IMR-90 (cell line): ENCODE measurements around the gene SYDE2. TPM values are rescaled to one million over a fixed set of nuclear protein-coding genes. Genes with fewer than 3 reads are reported as not detected.
A peak's percentile ranks its signal among the peaks of the same experiment; 100 is the strongest.

ENCODE experiments used
- ATAC-seq: fragments of 200-7000 bp; cut with Tn5 transposase; 2 replicates; pipeline ENCODE4 v1.9.1; 2020; ENCODE audit warnings: low read depth, mild to moderate bottlenecking, moderate library complexity
- BruUV-seq: library from RNA; stranded (reverse); fragments of 400-500 nt; replicated peaks from 2 replicates; lab custom pipeline; 2021; lab: Mats Ljungman, UMichigan
- CTCF ChIA-PET: fragments of 300-600 bp; formaldehyde crosslinking; extraction: SDS; loops from one replicate; lab custom pipeline; 2021; ENCODE audit warnings: antibody characterized with exemption; lab: Yijun Ruan, JAX
- POLR2A ChIA-PET: fragments of 300-600 bp; sonication (Branson Sonifier 250); formaldehyde crosslinking; loops from one replicate; lab custom pipeline; 2022; ENCODE audit warnings: antibody characterized with exemption; ENCODE audit not compliant: unreplicated experiment; lab: Charles Lee
- DNase-seq: peaks from one replicate; pipeline ENCODE4 v3.0.0; 2013
- H2AFZ ChIP-seq: replicated peaks from 2 replicates; pipeline ENCODE3; 2013; ENCODE audit warnings: low read length, mild to moderate bottlenecking; ENCODE audit not compliant: poor library complexity
- H2AK5ac ChIP-seq: 2 replicates; pipeline ENCODE4 v1.6.1; 2013; ENCODE audit warnings: low read depth, low read length, inconsistent platforms
- H2AK9ac ChIP-seq: replicated peaks from 2 replicates; pipeline ENCODE3; 2013; ENCODE audit warnings: mild to moderate bottlenecking, low read depth, low read length, moderate library complexity; ENCODE audit not compliant: poor library complexity
- H2BK120ac ChIP-seq: 2 replicates; pipeline ENCODE4 v1.6.1; 2013; ENCODE audit warnings: low read depth, low read length, inconsistent platforms
- H2BK15ac ChIP-seq: 3 replicates; pipeline ENCODE4 v1.6.1; 2013; ENCODE audit warnings: low read depth, low read length, inconsistent platforms
- H2BK20ac ChIP-seq: 2 replicates; pipeline ENCODE4 v1.6.1; 2013; ENCODE audit warnings: low read depth, mild to moderate bottlenecking, inconsistent platforms, low read length, moderate library complexity
- H2BK5ac ChIP-seq: 2 replicates; pipeline ENCODE4 v1.6.1; 2013; ENCODE audit warnings: mild to moderate bottlenecking, low read depth, low read length, inconsistent platforms; ENCODE audit not compliant: poor library complexity, severe bottlenecking
- H3K14ac ChIP-seq: replicated peaks from 2 replicates; pipeline ENCODE4 v1.6.1; 2013; ENCODE audit warnings: low read depth, low read length, inconsistent platforms
- H3K18ac ChIP-seq: 2 replicates; pipeline ENCODE4 v1.6.1; 2013; ENCODE audit warnings: low read depth, low read length, control low read depth
- H3K23ac ChIP-seq: 2 replicates; pipeline ENCODE4 v1.6.1; 2013; ENCODE audit warnings: low read depth, low read length, inconsistent platforms
- H3K27ac ChIP-seq: 2 replicates; pipeline ENCODE4 v1.5.1; 2013; ENCODE audit warnings: mild to moderate bottlenecking, control low read depth, low read length; ENCODE audit not compliant: insufficient read depth
- H3K27me3 ChIP-seq: 2 replicates; pipeline ENCODE4 v1.6.1; 2013; ENCODE audit warnings: low read length; ENCODE audit not compliant: control insufficient read depth, insufficient read depth
- H3K36me3 ChIP-seq: 2 replicates; pipeline ENCODE4 v1.6.1; 2013; ENCODE audit warnings: low read length, mixed read lengths; ENCODE audit not compliant: control insufficient read depth, insufficient read depth
- H3K4ac ChIP-seq: 2 replicates; pipeline ENCODE4 v1.6.1; 2013; ENCODE audit warnings: low read depth, low read length, inconsistent platforms
- H3K4me1 ChIP-seq: 2 replicates; pipeline ENCODE4 v1.6.1; 2013; ENCODE audit warnings: low read length, mixed read lengths; ENCODE audit not compliant: control insufficient read depth, insufficient read depth
- H3K4me2 ChIP-seq: 2 replicates; pipeline ENCODE4 v1.6.1; 2013; ENCODE audit warnings: low read depth, mild to moderate bottlenecking, control low read depth, low read length, moderate library complexity
- H3K4me3 ChIP-seq: 2 replicates; pipeline ENCODE4 v1.5.1; 2013; ENCODE audit warnings: low read depth, mild to moderate bottlenecking, control low read depth, low read length, moderate library complexity; ENCODE audit not compliant: insufficient read depth
- H3K56ac ChIP-seq: 2 replicates; pipeline ENCODE4 v1.6.1; 2013; ENCODE audit warnings: low read length, inconsistent platforms; ENCODE audit not compliant: insufficient read depth; ENCODE audit errors: extremely low read depth
- H3K79me1 ChIP-seq, 2 experiments: 2 replicates each; pipeline ENCODE4 v1.6.1; 2013; ENCODE audit warnings: low read length in 2 of 2, inconsistent platforms in 1 of 2, low read depth in 1 of 2
- H3K9ac ChIP-seq: 2 replicates; pipeline ENCODE4 v1.6.1; 2013; ENCODE audit warnings: low read depth, low read length, control low read depth
- H3K9me1 ChIP-seq: 2 replicates; pipeline ENCODE4 v1.6.1; 2013; ENCODE audit warnings: low read length, inconsistent platforms; ENCODE audit not compliant: insufficient read depth
- H3K9me3 ChIP-seq: 2 replicates; pipeline ENCODE4 v1.6.1; 2013; ENCODE audit warnings: low read length; ENCODE audit not compliant: control insufficient read depth, insufficient read depth
- H4K20me1 ChIP-seq: 2 replicates; pipeline ENCODE4 v1.6.1; 2013; ENCODE audit warnings: low read length, inconsistent platforms; ENCODE audit not compliant: insufficient read depth
- H4K5ac ChIP-seq: 2 replicates; pipeline ENCODE4 v1.6.1; 2013; ENCODE audit warnings: mild to moderate bottlenecking, low read depth, low read length, control low read depth
- H4K8ac ChIP-seq, 2 experiments: 2 replicates each; pipeline ENCODE4 v1.6.1; 2013; ENCODE audit warnings: low read depth in 2 of 2, low read length in 2 of 2, control low read depth in 1 of 2, inconsistent platforms in 1 of 2
- H4K91ac ChIP-seq: 2 replicates; pipeline ENCODE4 v1.6.1; 2013; ENCODE audit warnings: low read depth, low read length, inconsistent platforms; ENCODE audit not compliant: insufficient read depth
- BHLHE40 ChIP-seq: fragments of 150-350 bp; IDR thresholded peaks from 2 replicates; pipeline ENCODE4 v1.6.1; 2016; ENCODE audit warnings: mild to moderate bottlenecking, low read depth, low read length
- CEBPB ChIP-seq: IDR thresholded peaks from 2 replicates; pipeline ENCODE4 v1.6.1; 2012; ENCODE audit warnings: low read depth, low read length, improper control_type of control experiment
- CHD1 ChIP-seq: IDR thresholded peaks from 2 replicates; pipeline ENCODE4 v1.6.1; 2012; ENCODE audit warnings: low read depth, low read length, improper control_type of control experiment
- FOS ChIP-seq: fragments of 150-350 bp; IDR thresholded peaks from 2 replicates; pipeline ENCODE4 v1.6.1; 2016; ENCODE audit warnings: low read depth, low read length
- MAFK ChIP-seq: IDR thresholded peaks from 2 replicates; pipeline ENCODE4 v1.6.1; 2012; ENCODE audit warnings: low read depth, low read length, improper control_type of control experiment
- MAZ ChIP-seq: IDR thresholded peaks from 2 replicates; pipeline ENCODE4 v1.6.1; 2012; ENCODE audit warnings: low read depth, mild to moderate bottlenecking, low read length, improper control_type of control experiment, moderate library complexity, borderline replicate concordance
- MXI1 ChIP-seq: IDR thresholded peaks from 2 replicates; pipeline ENCODE4 v1.6.1; 2012; ENCODE audit warnings: low read depth, mild to moderate bottlenecking, low read length, moderate library complexity, borderline replicate concordance
- NFE2L2 ChIP-seq: fragments of 150-350 bp; IDR thresholded peaks from 2 replicates; pipeline ENCODE4 v1.6.1; 2016; ENCODE audit warnings: low read depth, mild to moderate bottlenecking, low read length
- POLR2A ChIP-seq: IDR thresholded peaks from 2 replicates; pipeline ENCODE4 v1.6.1; 2012; ENCODE audit warnings: mild to moderate bottlenecking, low read depth, low read length
- RAD21 ChIP-seq: IDR thresholded peaks from 2 replicates; pipeline ENCODE4 v1.6.1; 2012; ENCODE audit warnings: low read length, improper control_type of control experiment
- RCOR1 ChIP-seq: IDR thresholded peaks from 2 replicates; pipeline ENCODE4 v1.6.1; 2012; ENCODE audit warnings: mild to moderate bottlenecking, low read length, improper control_type of control experiment; ENCODE audit not compliant: insufficient replicate concordance
- RFX5 ChIP-seq: IDR thresholded peaks from 2 replicates; pipeline ENCODE4 v1.8.0; 2012; ENCODE audit warnings: low read depth, mild to moderate bottlenecking, low read length, moderate library complexity
- SMC3 ChIP-seq: fragments of 150-350 bp; IDR thresholded peaks from 2 replicates; pipeline ENCODE4 v1.6.1; 2016; ENCODE audit warnings: low read depth, mild to moderate bottlenecking, antibody characterized with exemption, low read length, moderate library complexity
- WGBS, 2 experiments: methylation state at CpG; one replicate each; pipeline versions ENCODE4 v1.1.5 to v1.1.7; 2013; ENCODE audit warnings: missing lambda C conversion rate in 2 of 2; ENCODE audit not compliant: insufficient read length in 1 of 2; ENCODE audit errors: extremely low coverage in 2 of 2; 5-methylcytosine and 5-hydroxymethylcytosine counted together
- dilution Hi-C: fragments of 300-500 bp; cut with HindIII; formaldehyde crosslinking; loops from one replicate; pipeline ENCODE4 v1.14.3; 2018; ENCODE audit warnings: low sequenced_read_pairs; ENCODE audit not compliant: unreplicated experiment
- in situ Hi-C: fragments of 300-500 bp; cut with MboI; formaldehyde crosslinking; loops from 3 replicates; pipeline ENCODE4 v1.14.3; 2019; ENCODE audit warnings: low sequenced_read_pairs, inconsistent platforms, mixed read lengths
- intact Hi-C: fragments of 100-400 bp; cut with micrococcal nuclease; formaldehyde crosslinking; loops from 2 replicates; pipeline ENCODE4 v1.10.0; 2022
- polyA plus RNA-seq, 3 experiments: library from polyadenylated mRNA; depleted of rRNA; stranded (reverse); fragments of >200 nt; gene quantifications; 2 replicates each; pipeline ENCODE4 v1.2.3, GENCODE V29; 2012; ENCODE audit warnings: low replicate concordance in 1 of 3
- total RNA-seq: library from RNA; depleted of rRNA; stranded (reverse); fragments of >200 nt; gene quantifications from 2 replicates; pipeline ENCODE4 v1.2.3, GENCODE V29; 2012
- TF ChIP-seq, protein P1 (sequence below): conservative IDR thresholded peaks from 2 replicates; pipeline ENCODE4 v1.5.1; 2012; ENCODE audit warnings: mild to moderate bottlenecking, low read depth, low read length, improper control_type of control experiment
- TF ChIP-seq, protein P2 (sequence below): fragments of 150-350 bp; IDR thresholded peaks from 2 replicates; pipeline ENCODE4 v1.6.1; 2016; ENCODE audit warnings: low read depth, mild to moderate bottlenecking, low read length, moderate library complexity, borderline replicate concordance

SYDE2 gene
- total and polyA plus RNA-seq, 2 of the 4 experiments (the other 2 are of a cell fraction): 1.8 to 10.0 TPM

DNA sequence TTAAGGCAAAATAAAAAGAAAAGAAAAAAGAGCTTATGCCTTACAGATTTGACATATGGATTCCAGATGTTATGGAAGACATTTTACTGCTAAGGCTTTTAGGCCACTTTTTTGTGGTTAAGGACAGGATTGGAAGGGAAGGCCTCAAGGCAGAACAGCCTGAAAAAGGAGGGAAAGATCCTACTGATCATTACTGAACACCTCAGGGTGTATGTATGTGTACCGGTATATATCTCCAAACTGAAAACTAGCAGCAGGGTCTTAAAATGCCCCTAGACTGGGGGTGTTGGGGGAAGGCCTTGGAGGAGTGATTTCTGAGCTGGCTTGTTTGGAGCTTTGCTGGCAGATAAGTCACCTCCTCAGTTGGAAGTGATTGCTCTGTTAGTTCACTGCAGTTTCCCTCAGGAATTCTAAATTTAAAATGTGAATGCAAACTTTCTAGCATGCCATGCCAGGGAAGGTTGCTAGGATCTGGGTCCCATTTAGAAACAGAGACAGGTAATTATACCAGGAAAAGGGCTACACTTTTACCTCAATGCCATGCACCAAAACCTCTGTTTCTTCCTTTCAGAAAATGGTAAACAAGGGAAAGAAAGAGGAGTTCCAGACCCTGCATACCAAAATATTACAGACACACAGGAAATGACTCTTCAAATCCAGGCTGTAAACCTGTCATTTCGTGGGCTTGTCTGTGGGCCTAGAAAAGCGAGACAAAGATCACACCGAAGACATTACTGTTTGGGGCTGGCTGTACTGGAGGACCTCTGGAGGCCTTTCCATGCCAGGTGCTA lies 43.6 kb upstream of the SYDE2 start:
- H3K14ac ChIP-seq: 0 out of 2 replicates have a peak overlapping the region, but pooled peaks have one; percentile 25
- H3K4me1 ChIP-seq: peaks cover 27% of the 10 kb centered on the region
- H3K9ac ChIP-seq: no peak overlapping the region
- H3K27me3 ChIP-seq: no peaks in the 10 kb centered on the region
- peak overlapping the region; percentile 87 for H3K27ac ChIP-seq
- H2BK20ac ChIP-seq: peak overlapping the region; percentile 43; the same call in 1 of the 2 replicates
- dilution Hi-C loops (no loop called here), in situ Hi-C loops (loop anchor here (5.0 kb wide), 1 partner anchor 122 kb away; no protein-coding TSS in a partner anchor), intact Hi-C loops (no loop called here)
- H3K4me3 ChIP-seq: no peak overlapping the region
- H4K91ac ChIP-seq: peak overlapping the region; percentile 40
- peak overlapping the region; percentile 77 for H2BK120ac ChIP-seq
- BruUV-seq: no TSS peak
- peak; percentile 48 for DNase-seq
- peak overlapping the region; percentile 48 for H3K4me2 ChIP-seq
- WGBS, 2 experiments: no CpG with 5 or more reads among the region's 4 CpGs
- no peaks in the 10 kb centered on the region for H3K36me3 ChIP-seq
- peak overlapping the region; percentile 31 for H3K56ac ChIP-seq
- H3K4ac ChIP-seq: peak overlapping the region; percentile 34
- H3K9me3 ChIP-seq: no peaks in the 10 kb centered on the region
- H2AFZ ChIP-seq: peak overlapping the region; percentile 44
- peak overlapping the region; percentile 80 for H4K5ac ChIP-seq
- H2AK5ac ChIP-seq: no peak overlapping the region
- H3K23ac ChIP-seq: peak overlapping the region; percentile 15; the same call in 1 of the 2 replicates
- no peaks in the 10 kb centered on the region for H3K9me1 ChIP-seq
- peak overlapping the region; percentile 37 to 42; a peak in 3 of 4 replicates for H4K8ac ChIP-seq
- peak overlapping the region; percentile 93 for H3K18ac ChIP-seq
- H4K20me1 ChIP-seq: no peaks in the 10 kb centered on the region
- ATAC-seq: peak; percentile 14
- no peak overlapping the region for H2BK15ac ChIP-seq
- no peaks in the 10 kb centered on the region for H3K79me1 ChIP-seq
- H2BK5ac ChIP-seq: peak overlapping the region; percentile 73
- no peak overlapping the region for H2AK9ac ChIP-seq
- ChIA-PET CTCF (interaction anchor here (0.6 to 3.3 kb wide), 4 partner anchors 10 to 135 kb away, joined by 3 to 12 read pairs (median 5); no protein-coding TSS in a partner anchor), POLR2A (interaction anchor here (0.6 kb wide), 1 partner anchor 46 kb away, joined by 4 read pairs; no protein-coding TSS in a partner anchor)
- TF ChIP-seq RFX5 (no peak), CEBPB (no peak), FOS (no peak), CHD1 (no peak), BHLHE40 (no peak), RCOR1 (no peak), NFE2L2 (no peak), SMC3 (no peak), MXI1 (no peak), MAZ (no peak), MAFK (no peak), POLR2A (no peak), RAD21 (no peak)
- TF ChIP-seq, protein P1, sequence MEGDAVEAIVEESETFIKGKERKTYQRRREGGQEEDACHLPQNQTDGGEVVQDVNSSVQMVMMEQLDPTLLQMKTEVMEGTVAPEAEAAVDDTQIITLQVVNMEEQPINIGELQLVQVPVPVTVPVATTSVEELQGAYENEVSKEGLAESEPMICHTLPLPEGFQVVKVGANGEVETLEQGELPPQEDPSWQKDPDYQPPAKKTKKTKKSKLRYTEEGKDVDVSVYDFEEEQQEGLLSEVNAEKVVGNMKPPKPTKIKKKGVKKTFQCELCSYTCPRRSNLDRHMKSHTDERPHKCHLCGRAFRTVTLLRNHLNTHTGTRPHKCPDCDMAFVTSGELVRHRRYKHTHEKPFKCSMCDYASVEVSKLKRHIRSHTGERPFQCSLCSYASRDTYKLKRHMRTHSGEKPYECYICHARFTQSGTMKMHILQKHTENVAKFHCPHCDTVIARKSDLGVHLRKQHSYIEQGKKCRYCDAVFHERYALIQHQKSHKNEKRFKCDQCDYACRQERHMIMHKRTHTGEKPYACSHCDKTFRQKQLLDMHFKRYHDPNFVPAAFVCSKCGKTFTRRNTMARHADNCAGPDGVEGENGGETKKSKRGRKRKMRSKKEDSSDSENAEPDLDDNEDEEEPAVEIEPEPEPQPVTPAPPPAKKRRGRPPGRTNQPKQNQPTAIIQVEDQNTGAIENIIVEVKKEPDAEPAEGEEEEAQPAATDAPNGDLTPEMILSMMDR: no peak
- TF ChIP-seq, protein P2, sequence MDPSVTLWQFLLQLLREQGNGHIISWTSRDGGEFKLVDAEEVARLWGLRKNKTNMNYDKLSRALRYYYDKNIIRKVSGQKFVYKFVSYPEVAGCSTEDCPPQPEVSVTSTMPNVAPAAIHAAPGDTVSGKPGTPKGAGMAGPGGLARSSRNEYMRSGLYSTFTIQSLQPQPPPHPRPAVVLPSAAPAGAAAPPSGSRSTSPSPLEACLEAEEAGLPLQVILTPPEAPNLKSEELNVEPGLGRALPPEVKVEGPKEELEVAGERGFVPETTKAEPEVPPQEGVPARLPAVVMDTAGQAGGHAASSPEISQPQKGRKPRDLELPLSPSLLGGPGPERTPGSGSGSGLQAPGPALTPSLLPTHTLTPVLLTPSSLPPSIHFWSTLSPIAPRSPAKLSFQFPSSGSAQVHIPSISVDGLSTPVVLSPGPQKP: no peak
